OCI-LY3 (cell line): ENCODE data around the gene HCRT.

Experiments used
- CTCF ChIP-seq: fragments of 200-600, 300-600 bp; sonication (generic); IDR thresholded peaks from 2 replicates; pipeline ENCODE4 v1.5.1; 2014; ENCODE audit warnings: antibody characterized with exemption, low read length, low read depth
- EZH2phosphoT487 ChIP-seq: fragments of 200-600 bp; shearing (Covaris generic); IDR thresholded peaks from 2 replicates; pipeline ENCODE4 v1.6.1; 2018; ENCODE audit warnings: antibody characterized with exemption, mixed run types, low read depth

GRCh38 chr17:42197564-42198156, 12.4 kb upstream of the HCRT start:
- TF ChIP-seq CTCF (no peak), EZH2phosphoT487 (no peak)
